Activated CD4-positive, alpha-beta T cell treated with anti-CD3 and anti-CD28 coated beads for 36 hours (primary cell): Measurements from ENCODE around the gene MAX. TPM values are rescaled to one million over a fixed set of nuclear protein-coding genes. Genes with fewer than 3 reads are reported as not detected.
"Not testable (repeated sequence)": the region's sequence is repeated elsewhere in the genome, so short reads cannot be mapped to it uniquely, and the experiment has no call there.

Source experiments
- ATAC-seq: fragments of 200-7000 bp; cut with Tn5 transposase; one replicate; pipeline ENCODE4 v1.10.0; 2021; ENCODE audit warnings: mild to moderate bottlenecking, moderate library complexity
- CTCF ChIA-PET: fragments of 350-600 bp; sonication (Branson Sonifier 250); formaldehyde crosslinking; loops from one replicate; lab custom pipeline; 2021; ENCODE audit warnings: antibody characterized with exemption; lab: Charles Lee
- POLR2A ChIA-PET: fragments of 350-600 bp; sonication (Branson Sonifier 250); formaldehyde crosslinking; loops from one replicate; lab custom pipeline; 2021; ENCODE audit warnings: antibody characterized with exemption, inconsistent platforms; lab: Charles Lee
- DNase-seq: peaks from one replicate; pipeline ENCODE4 v3.0.0-alpha.2; 2020
- H3K27ac Mint-ChIP-seq: one replicate; pipeline ENCODE4 v1.8.0; 2021; ENCODE audit warnings: mixed read lengths
- H3K27me3 Mint-ChIP-seq: one replicate; pipeline ENCODE4 v1.8.0; 2021; ENCODE audit warnings: mixed read lengths
- H3K36me3 Mint-ChIP-seq: one replicate; pipeline ENCODE4 v1.8.0; 2021; ENCODE audit warnings: low read depth, mixed read lengths
- H3K4me1 Mint-ChIP-seq: one replicate; pipeline ENCODE4 v1.8.0; 2021; ENCODE audit warnings: mixed read lengths
- H3K4me3 Mint-ChIP-seq: one replicate; pipeline ENCODE4 v1.8.0; 2021; ENCODE audit warnings: mild to moderate bottlenecking, moderate library complexity, mixed read lengths
- H3K9me3 Mint-ChIP-seq: one replicate; pipeline ENCODE4 v1.8.0; 2021; ENCODE audit warnings: low read depth, mixed read lengths
- intact Hi-C, 2 experiments: fragments of 100-400 bp; cut with DNase I in 1 of 2; cut with micrococcal nuclease in 1 of 2; formaldehyde crosslinking; loops; one replicate each; pipeline versions ENCODE4 v1.14.2 to v1.15.1; 2022 to 2024; cut with DNase I, micrococcal nuclease
- microRNA-seq: library from miRNA; unstranded; fragments of <30 nt; microRNA quantifications from one replicate; pipeline ENCODE4 v1.2.0, GENCODE V29; 2021; ENCODE audit warnings: borderline replicate concordance
- total RNA-seq, 2 experiments: library from RNA; stranded (reverse); gene quantifications; one replicate each; pipeline ENCODE4 v1.2.3, GENCODE V29; 2021

The MAX gene
- total RNA-seq, 2 experiments from 2014 or later: 93.6 to 136 TPM

DNA sequence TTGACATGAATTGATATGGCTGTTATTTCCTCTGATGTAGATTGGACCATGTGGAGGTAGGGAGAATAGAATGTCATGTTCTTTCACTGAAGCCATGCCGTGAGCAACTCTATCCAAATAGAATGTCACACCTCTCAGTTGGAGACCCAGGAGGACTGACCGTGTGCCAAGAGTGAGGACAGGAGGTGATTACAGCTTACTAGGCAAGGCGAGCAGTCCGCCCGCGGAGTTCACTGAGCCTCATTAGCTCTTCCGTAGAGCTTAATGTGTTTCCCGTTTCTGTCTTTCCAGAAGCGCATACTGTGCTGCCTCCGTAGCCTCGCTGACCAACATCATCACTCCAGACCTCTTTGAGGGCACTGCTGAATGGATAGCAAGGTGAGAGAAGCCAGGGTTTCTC lies 70.0 kb downstream of the MAX start:
- CTCF ChIA-PET: interaction anchor here (1.6 kb wide), 1 partner anchor 45 kb away, joined by 3 read pairs; no protein-coding TSS in a partner anchor
- ATAC-seq (no peak), DNase-seq (no peak)
- intact Hi-C loops: no loop called here
- Mint-ChIP-seq H3K27ac (no peak overlapping the region), H3K4me1 (no peaks in the 10 kb centered on the region), H3K36me3 (peaks cover 29% of the 10 kb centered on the region), H3K9me3 (no peaks in the 10 kb centered on the region), H3K4me3 (no peak overlapping the region), H3K27me3 (no peaks in the 10 kb centered on the region)
- POLR2A ChIA-PET: interaction anchor here (0.7 kb wide), 1 partner anchor 670 kb away, joined by 3 read pairs; no protein-coding TSS in a partner anchor

DNA sequence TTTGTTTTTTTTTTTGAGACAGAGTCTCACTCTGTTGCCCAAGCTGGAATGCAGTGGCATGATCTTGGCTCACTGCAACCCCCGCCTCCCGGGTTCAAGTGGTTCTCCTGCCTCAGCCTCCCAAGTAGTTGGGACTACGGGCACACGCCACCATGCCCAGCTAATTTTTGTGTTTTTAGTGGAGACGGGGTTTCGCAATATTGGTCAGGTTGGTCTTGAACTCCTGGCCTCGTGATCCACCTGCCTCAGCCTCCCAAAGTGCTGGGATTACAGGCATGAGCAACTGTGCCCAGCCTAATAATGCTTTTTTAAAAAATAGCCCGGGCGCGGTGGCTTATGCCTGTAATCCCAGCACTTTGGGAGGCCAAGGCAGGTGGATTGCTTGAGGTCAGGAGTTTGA lies 71.0 kb downstream of the MAX start:
- ATAC-seq, H3K27ac Mint-ChIP-seq, H3K4me1 Mint-ChIP-seq, intact Hi-C loops, H3K4me3 Mint-ChIP-seq, H3K9me3 Mint-ChIP-seq, POLR2A ChIA-PET, DNase-seq, H3K27me3 Mint-ChIP-seq: not testable (repeated sequence)
- peaks cover 36% of the 10 kb centered on the region for H3K36me3 Mint-ChIP-seq
- CTCF ChIA-PET: interaction anchor here (1.6 kb wide), 1 partner anchor 44 kb away, joined by 3 read pairs; no protein-coding TSS in a partner anchor

DNA sequence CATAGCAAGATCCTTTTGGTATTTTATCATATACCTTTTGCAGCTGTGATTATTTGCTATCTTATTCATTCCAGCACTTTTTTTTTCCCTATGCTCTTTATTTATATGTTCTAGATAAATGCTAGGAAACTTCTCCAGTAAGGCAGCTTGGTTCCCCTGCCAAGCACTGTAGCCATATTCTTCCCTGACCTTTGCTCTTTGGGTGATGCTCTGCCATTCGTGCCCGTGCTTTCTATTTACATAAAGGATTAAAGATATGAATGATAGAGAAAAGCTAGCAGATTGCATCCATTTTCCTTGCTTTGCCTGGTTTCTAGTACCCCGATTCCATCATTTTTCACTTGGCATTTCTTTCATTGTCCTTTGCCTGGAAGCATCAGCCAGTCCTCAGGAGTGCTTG lies 73.4 kb downstream of the MAX start:
- Mint-ChIP-seq H3K27me3 (no peaks in the 10 kb centered on the region), H3K36me3 (peaks cover 32% of the 10 kb centered on the region), H3K9me3 (no peaks in the 10 kb centered on the region), H3K4me3 (no peak overlapping the region), H3K27ac (no peak overlapping the region), H3K4me1 (no peaks in the 10 kb centered on the region)
- intact Hi-C loops: no loop called here
- POLR2A ChIA-PET: no interaction called here
- DNase-seq: no peak
- no peak for ATAC-seq
- CTCF ChIA-PET: interaction anchor here (0.7 to 1.2 kb wide), 2 partner anchors 8 to 17 kb away, joined by 3 to 4 read pairs; no protein-coding TSS in a partner anchor

DNA sequence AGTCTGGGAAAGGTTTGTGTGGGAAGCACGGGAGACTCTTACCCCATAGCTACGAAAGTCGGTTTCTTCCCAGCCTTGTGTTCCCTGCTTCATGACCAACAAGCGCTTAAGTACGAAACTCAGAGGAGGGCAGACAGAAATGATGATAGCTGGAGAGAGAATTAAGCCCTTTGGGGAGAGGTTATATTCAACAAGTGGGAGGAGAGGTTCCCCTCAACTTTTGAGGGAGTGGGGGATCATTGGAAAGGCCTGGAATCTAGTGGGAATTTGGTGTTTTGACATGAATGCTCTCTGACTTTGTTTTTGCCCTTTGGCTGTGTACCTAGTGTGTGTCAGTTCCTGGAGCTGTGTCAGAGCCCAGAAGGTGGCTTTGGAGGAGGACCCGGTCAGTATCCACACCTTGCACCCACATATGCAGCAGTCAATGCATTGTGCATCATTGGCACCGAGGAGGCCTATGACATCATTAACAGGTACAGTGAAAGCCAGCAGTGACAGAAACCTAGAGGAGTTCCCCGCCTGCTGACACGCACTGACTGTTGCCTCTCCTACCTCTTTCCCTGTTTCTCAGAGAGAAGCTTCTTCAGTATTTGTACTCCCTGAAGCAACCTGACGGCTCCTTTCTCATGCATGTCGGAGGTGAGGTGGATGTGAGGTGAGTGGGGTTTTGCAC lies 75.1 kb downstream of the MAX start:
- no peak overlapping the region for H3K27ac Mint-ChIP-seq
- H3K4me3 Mint-ChIP-seq: no peak overlapping the region
- H3K36me3 Mint-ChIP-seq: peaks cover 29% of the 10 kb centered on the region
- no peaks in the 10 kb centered on the region for H3K9me3 Mint-ChIP-seq
- ChIA-PET POLR2A (no interaction called here), CTCF (interaction anchor here (0.6 kb wide), 1 partner anchor 45 kb away, joined by 3 read pairs; no protein-coding TSS in a partner anchor)
- H3K27me3 Mint-ChIP-seq: no peaks in the 10 kb centered on the region
- no peak for ATAC-seq
- DNase-seq: peak; percentile 7
- intact Hi-C loops: no loop called here
- H3K4me1 Mint-ChIP-seq: no peaks in the 10 kb centered on the region

DNA sequence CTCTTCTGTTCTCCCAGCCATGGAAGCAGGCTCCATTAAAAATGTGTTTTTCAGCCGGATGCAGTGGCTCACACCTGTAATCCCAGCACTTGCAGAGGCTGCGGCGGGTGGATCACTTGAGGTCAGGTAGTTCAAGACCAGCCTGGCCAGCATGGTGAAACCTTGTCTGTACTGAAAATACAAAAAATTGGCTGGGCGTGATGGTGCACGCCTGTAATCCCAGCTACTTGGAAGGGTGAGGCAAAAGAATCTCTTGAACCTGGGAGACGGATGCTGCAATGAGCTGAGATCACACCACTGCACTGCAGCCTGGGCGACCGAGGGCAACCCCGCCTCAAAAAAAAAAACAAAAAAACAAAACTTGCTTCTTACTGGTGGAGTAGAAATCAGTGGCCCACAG lies 75.8 kb downstream of the MAX start:
- intact Hi-C loops: no loop called here
- ChIA-PET CTCF (no interaction called here), POLR2A (no interaction called here)
- no peak for ATAC-seq
- Mint-ChIP-seq H3K9me3 (no peaks in the 10 kb centered on the region), H3K27ac (no peak overlapping the region), H3K27me3 (no peaks in the 10 kb centered on the region), H3K36me3 (peaks cover 27% of the 10 kb centered on the region), H3K4me1 (no peaks in the 10 kb centered on the region), H3K4me3 (no peak overlapping the region)
- DNase-seq: no peak

DNA sequence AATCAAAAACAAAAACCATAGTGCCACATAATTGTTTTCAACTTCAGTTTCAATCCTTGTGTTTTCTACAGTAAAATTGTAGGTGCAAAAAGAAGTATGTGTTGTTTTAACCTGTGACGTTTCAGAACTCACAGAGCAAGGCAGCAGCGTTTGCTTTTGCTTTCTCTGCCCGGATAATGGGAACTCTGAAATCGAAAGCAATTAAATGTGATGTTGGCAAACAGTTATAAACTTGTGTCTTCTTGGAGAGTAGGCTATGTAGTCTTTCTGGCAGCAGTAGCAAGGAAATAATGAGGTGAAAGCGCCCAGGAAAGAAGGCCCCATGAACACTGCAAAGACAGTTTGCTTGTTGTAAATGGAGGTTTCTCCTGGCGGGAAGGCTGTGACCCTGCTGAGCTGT lies 76.5 kb downstream of the MAX start:
- Mint-ChIP-seq H3K27me3 (no peaks in the 10 kb centered on the region), H3K4me3 (no peak overlapping the region), H3K27ac (no peak overlapping the region), H3K4me1 (no peaks in the 10 kb centered on the region), H3K9me3 (no peaks in the 10 kb centered on the region), H3K36me3 (peaks cover 25% of the 10 kb centered on the region)
- ATAC-seq (no peak), DNase-seq (no peak)
- ChIA-PET POLR2A (no interaction called here), CTCF (interaction anchor here (0.6 kb wide), 1 partner anchor 20 kb away, joined by 3 read pairs; no protein-coding TSS in a partner anchor)
- intact Hi-C loops: no loop called here

Small RNAs within 50 kb of the gene (microRNA-seq; reads per million reads assigned to microRNA genes)
- gene MIR4706: 2.1 reads per million

Other genes with a start within 250 kb of the MAX start
- under 1 TPM; 0.32 to 0.60 TPM for gene SPTB, start 222.6 kb downstream of the MAX start, total RNA-seq
- gene CHURC1, start 188.1 kb downstream of the MAX start, total RNA-seq: 10 to 100 TPM; 37.6 to 66.1 TPM
- not detected for gene GPX2, start 159.8 kb downstream of the MAX start, total RNA-seq
- 1 to 10 TPM; 3.7 to 5.3 TPM for gene RAB15, start 130.2 kb downstream of the MAX start, total RNA-seq
- gene FNTB, start 115.6 kb downstream of the MAX start, total RNA-seq: 10 to 100 TPM; 18.2 to 24.9 TPM